Measurements from ENCODE around the gene BCAS3. TPM values are rescaled to one million over a fixed set of nuclear protein-coding genes. Genes with fewer than 3 reads are reported as not detected.
"Not testable (repeated sequence)": the region's sequence is repeated elsewhere in the genome, so short reads cannot be mapped to it uniquely, and the experiment has no call there.

The BCAS3 gene
- total RNA-seq, 1 experiment from 2014 or later: 14.4 TPM

- intact Hi-C loops (cut with micrococcal nuclease; ENCODE audit: unreplicated experiment): no loop called here
- no peak for DNase-seq (ENCODE audit: low spot score)
- H3K4me3 ChIP-seq (ENCODE audit: low read depth, low read length, poor library complexity, severe bottlenecking): no peak overlapping the region
Measured at GRCh38 chr17:60926466-60927183, 249.0 kb downstream of the BCAS3 start.

GRCh38 chr17:60933739-60934138 is 256.1 kb downstream of the BCAS3 start:
- intact Hi-C loops (cut with micrococcal nuclease; ENCODE audit: unreplicated experiment): no loop called here
- Histone ChIP-seq H3K36me3 (ENCODE audit: insufficient read depth, low read length, poor library complexity, severe bottlenecking) (no peaks in the 10 kb centered on the region), H3K27ac (ENCODE audit: low read depth, low read length, poor library complexity, severe bottlenecking) (no peak overlapping the region), H3K4me1 (ENCODE audit: insufficient read depth, low read length, poor library complexity, severe bottlenecking) (no peaks in the 10 kb centered on the region), H3K9me3 (ENCODE audit: low read depth, low read length, poor library complexity, severe bottlenecking) (no peaks in the 10 kb centered on the region), H3K27me3 (replicated peaks; ENCODE audit: insufficient read depth, low read depth, low read length, poor library complexity) (no peaks in the 10 kb centered on the region), H3K4me3 (ENCODE audit: low read depth, low read length, poor library complexity, severe bottlenecking) (no peak overlapping the region)
- ChIA-PET POLR2A (ENCODE audit: low non-redundant PET) (no interaction called here), CTCF (no interaction called here)
- TF ChIP-seq EZH2 (IDR thresholded peaks at IDR 0.05; ENCODE audit: borderline replicate concordance, low read depth, low read length, poor library complexity, severe bottlenecking) (no peak), CTCF (conservative IDR thresholded peaks at IDR 0.05; ENCODE audit: low read depth, low read length) (no peak)
- BruUV-seq (replicated peaks): no TSS peak
- DNase-seq (ENCODE audit: low spot score): no peak

More at GRCh38 chr17:60926466-60927183, 249.0 kb downstream of the BCAS3 start:
- Histone ChIP-seq H3K27me3 (replicated peaks; ENCODE audit: insufficient read depth, low read depth, low read length, poor library complexity) (no peaks in the 10 kb centered on the region), H3K4me1 (ENCODE audit: insufficient read depth, low read length, poor library complexity, severe bottlenecking) (no peaks in the 10 kb centered on the region), H3K9me3 (ENCODE audit: low read depth, low read length, poor library complexity, severe bottlenecking) (no peaks in the 10 kb centered on the region), H3K36me3 (ENCODE audit: insufficient read depth, low read length, poor library complexity, severe bottlenecking) (no peaks in the 10 kb centered on the region), H3K27ac (ENCODE audit: low read depth, low read length, poor library complexity, severe bottlenecking) (no peak overlapping the region)
- BruUV-seq (replicated peaks): no TSS peak
- ChIA-PET CTCF (no interaction called here), POLR2A (ENCODE audit: low non-redundant PET) (no interaction called here)
- TF ChIP-seq CTCF (conservative IDR thresholded peaks at IDR 0.05; ENCODE audit: low read depth, low read length): no peak
- no peak for TF ChIP-seq EZH2 (IDR thresholded peaks at IDR 0.05; ENCODE audit: borderline replicate concordance, low read depth, low read length, poor library complexity, severe bottlenecking)

- CTCF ChIA-PET: no interaction called here
- Histone ChIP-seq H3K4me1 (ENCODE audit: insufficient read depth, low read length, poor library complexity, severe bottlenecking) (no peaks in the 10 kb centered on the region), H3K27ac (ENCODE audit: low read depth, low read length, poor library complexity, severe bottlenecking) (no peak overlapping the region), H3K27me3 (replicated peaks; ENCODE audit: insufficient read depth, low read depth, low read length, poor library complexity) (no peaks in the 10 kb centered on the region), H3K9me3 (ENCODE audit: low read depth, low read length, poor library complexity, severe bottlenecking) (no peaks in the 10 kb centered on the region), H3K36me3 (ENCODE audit: insufficient read depth, low read length, poor library complexity, severe bottlenecking) (no peaks in the 10 kb centered on the region), H3K4me3 (ENCODE audit: low read depth, low read length, poor library complexity, severe bottlenecking) (no peak overlapping the region)
- no peak for DNase-seq (ENCODE audit: low spot score)
- POLR2A ChIA-PET (ENCODE audit: low non-redundant PET): no interaction called here
- intact Hi-C loops (cut with micrococcal nuclease; ENCODE audit: unreplicated experiment): no loop called here
- TF ChIP-seq CTCF (conservative IDR thresholded peaks at IDR 0.05; ENCODE audit: low read depth, low read length) (no peak), EZH2 (IDR thresholded peaks at IDR 0.05; ENCODE audit: borderline replicate concordance, low read depth, low read length, poor library complexity, severe bottlenecking) (no peak)
- BruUV-seq (replicated peaks): no TSS peak
Measured at GRCh38 chr17:60934723-60935122, 257.1 kb downstream of the BCAS3 start.

GRCh38 chr17:60935991-60936390 is 258.3 kb downstream of the BCAS3 start:
- H3K27me3 ChIP-seq (replicated peaks; ENCODE audit: insufficient read depth, low read depth, low read length, poor library complexity); H3K4me3 ChIP-seq (ENCODE audit: low read depth, low read length, poor library complexity, severe bottlenecking); BruUV-seq (replicated peaks); H3K4me1 ChIP-seq (ENCODE audit: insufficient read depth, low read length, poor library complexity, severe bottlenecking); intact Hi-C loops (cut with micrococcal nuclease; ENCODE audit: unreplicated experiment); DNase-seq (ENCODE audit: low spot score); H3K27ac ChIP-seq (ENCODE audit: low read depth, low read length, poor library complexity, severe bottlenecking); H3K36me3 ChIP-seq (ENCODE audit: insufficient read depth, low read length, poor library complexity, severe bottlenecking); POLR2A ChIA-PET (ENCODE audit: low non-redundant PET); CTCF ChIA-PET; H3K9me3 ChIP-seq (ENCODE audit: low read depth, low read length, poor library complexity, severe bottlenecking): not testable (repeated sequence)

Measured in A673 (cell line).